Activated T-helper 17 cell treated with anti-CD3 and anti-CD28 coated beads, Interleukin-2, amount 50 U/mL, for 72 hours (primary cell): Measurements from ENCODE around the gene TFCP2. TPM values are rescaled to one million over a fixed set of nuclear protein-coding genes. Genes with fewer than 3 reads are reported as not detected.
A peak's percentile ranks its signal among the peaks of the same experiment; 100 is the strongest.

ENCODE experiments used
- ATAC-seq: fragments of 150-1000 bp; cut with Tn5 transposase; replicated peaks from 2 replicates; pipeline ENCODE4 v1.10.0; 2021; ENCODE audit warnings: mild to moderate bottlenecking, moderate library complexity
- H3K27ac Mint-ChIP-seq: one replicate; pipeline ENCODE4 v1.8.0; 2022; ENCODE audit warnings: mixed read lengths
- H3K27me3 Mint-ChIP-seq: one replicate; pipeline ENCODE4 v1.8.0; 2022; ENCODE audit warnings: mixed read lengths
- H3K36me3 Mint-ChIP-seq: one replicate; pipeline ENCODE4 v1.8.0; 2022; ENCODE audit warnings: low read depth, mild to moderate bottlenecking, mixed read lengths
- H3K4me1 Mint-ChIP-seq: one replicate; pipeline ENCODE4 v1.8.0; 2022; ENCODE audit warnings: mixed read lengths
- H3K4me3 Mint-ChIP-seq: one replicate; pipeline ENCODE4 v1.8.0; 2022; ENCODE audit warnings: mild to moderate bottlenecking, mixed read lengths
- H3K9me3 Mint-ChIP-seq: one replicate; pipeline ENCODE4 v1.8.0; 2022; ENCODE audit warnings: mixed read lengths
- total RNA-seq, 2 donors: library from RNA; stranded (reverse); gene quantifications; one replicate each; pipeline ENCODE4 v1.2.3, GENCODE V29; 2022

Gene TFCP2
- total RNA-seq, 2 donors from 2014 or later: 30.4 to 30.7 TPM

- Mint-ChIP-seq H3K9me3 (no peaks in the 10 kb centered on the region), H3K27me3 (no peaks in the 10 kb centered on the region), H3K4me3 (no peak overlapping the region), H3K4me1 (peaks cover 6% of the 10 kb centered on the region), H3K36me3 (peaks cover 77% of the 10 kb centered on the region), H3K27ac (peak overlapping the region; percentile 43)
- ATAC-seq: no peak
These were observed 101.3 kb downstream of the TFCP2 start for GRCh38 chr12:51071663-51072062.

DNA sequence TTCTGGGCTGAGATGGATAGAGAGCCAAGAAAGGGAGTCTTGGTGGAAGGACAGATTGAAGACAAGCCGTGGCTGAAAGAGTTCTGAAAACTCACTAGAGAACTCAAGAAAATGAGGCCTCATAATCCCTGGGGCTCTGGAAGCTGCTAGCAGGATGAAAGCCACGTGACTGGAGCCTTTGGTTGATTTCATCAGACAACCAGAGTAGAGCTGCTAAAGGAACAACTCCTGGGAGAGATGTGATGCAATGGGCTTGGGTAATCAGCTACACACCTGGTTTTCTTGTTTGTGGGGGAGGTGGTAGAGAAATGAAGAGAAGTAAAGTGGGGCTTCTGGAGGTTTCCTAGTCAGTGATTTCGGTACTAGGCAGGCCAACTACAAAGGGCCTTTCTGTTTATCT, 102.9 kb downstream of the TFCP2 start:
- no peaks in the 10 kb centered on the region for H3K27me3 Mint-ChIP-seq
- no peak overlapping the region for H3K27ac Mint-ChIP-seq
- no peaks in the 10 kb centered on the region for H3K9me3 Mint-ChIP-seq
- H3K4me1 Mint-ChIP-seq: no peaks in the 10 kb centered on the region
- no peak for ATAC-seq
- no peak overlapping the region for H3K4me3 Mint-ChIP-seq
- peaks cover 93% of the 10 kb centered on the region for H3K36me3 Mint-ChIP-seq

DNA sequence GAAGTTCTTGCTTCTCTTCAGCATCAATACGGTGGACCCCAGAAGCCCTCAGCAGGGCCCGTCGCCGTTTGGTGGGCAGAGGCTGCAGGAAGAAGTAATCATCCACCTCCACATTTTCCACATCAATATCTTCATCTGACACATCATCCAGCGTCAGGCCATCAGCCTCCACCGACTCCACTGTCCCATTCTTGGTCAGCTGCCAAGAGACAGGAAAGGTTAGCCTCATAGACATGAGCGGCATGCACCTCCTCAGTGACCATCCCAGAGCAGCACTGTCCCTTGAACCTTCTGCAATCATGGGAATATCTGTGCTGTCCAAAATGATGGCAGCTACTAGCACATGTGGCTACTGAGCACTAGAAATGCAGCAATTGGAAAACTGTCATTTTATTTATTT, 105.2 kb downstream of the TFCP2 start:
- H3K4me3 Mint-ChIP-seq: no peak overlapping the region
- peaks cover 97% of the 10 kb centered on the region for H3K36me3 Mint-ChIP-seq
- no peak overlapping the region for H3K27ac Mint-ChIP-seq
- no peaks in the 10 kb centered on the region for H3K27me3 Mint-ChIP-seq
- no peaks in the 10 kb centered on the region for H3K4me1 Mint-ChIP-seq
- no peaks in the 10 kb centered on the region for H3K9me3 Mint-ChIP-seq
- no peak for ATAC-seq

DNA sequence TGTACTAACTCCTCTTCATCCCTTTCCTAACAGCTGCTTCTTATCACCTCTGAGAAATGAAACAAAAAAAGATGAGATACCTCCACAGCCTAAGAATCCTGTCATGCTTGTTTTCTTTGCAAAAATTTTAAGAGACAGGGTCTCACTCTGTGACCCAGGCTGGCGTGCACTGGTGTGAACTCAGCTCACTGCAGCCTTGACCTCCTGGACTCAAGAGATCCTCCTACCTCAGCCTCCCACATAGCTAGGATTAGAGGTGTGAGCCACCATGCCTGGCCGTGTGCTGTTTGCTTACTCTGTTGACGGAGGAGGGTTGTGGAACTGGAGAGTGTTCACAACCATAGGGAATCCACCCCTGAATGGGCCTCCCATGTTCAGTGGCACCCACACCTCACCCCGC, 105.7 kb downstream of the TFCP2 start:
- Mint-ChIP-seq H3K27me3 (no peaks in the 10 kb centered on the region), H3K9me3 (no peaks in the 10 kb centered on the region), H3K27ac (peak overlapping the region; percentile 25), H3K4me3 (no peak overlapping the region), H3K4me1 (no peaks in the 10 kb centered on the region), H3K36me3 (peaks cover 97% of the 10 kb centered on the region)
- ATAC-seq: no peak

GRCh38 chr12:51065530-51065929, 107.4 kb downstream of the TFCP2 start:
- Mint-ChIP-seq H3K4me3 (no peak overlapping the region), H3K36me3 (peaks cover 97% of the 10 kb centered on the region), H3K4me1 (no peaks in the 10 kb centered on the region), H3K27ac (no peak overlapping the region), H3K27me3 (no peaks in the 10 kb centered on the region), H3K9me3 (no peaks in the 10 kb centered on the region)
- no peak for ATAC-seq

DNA sequence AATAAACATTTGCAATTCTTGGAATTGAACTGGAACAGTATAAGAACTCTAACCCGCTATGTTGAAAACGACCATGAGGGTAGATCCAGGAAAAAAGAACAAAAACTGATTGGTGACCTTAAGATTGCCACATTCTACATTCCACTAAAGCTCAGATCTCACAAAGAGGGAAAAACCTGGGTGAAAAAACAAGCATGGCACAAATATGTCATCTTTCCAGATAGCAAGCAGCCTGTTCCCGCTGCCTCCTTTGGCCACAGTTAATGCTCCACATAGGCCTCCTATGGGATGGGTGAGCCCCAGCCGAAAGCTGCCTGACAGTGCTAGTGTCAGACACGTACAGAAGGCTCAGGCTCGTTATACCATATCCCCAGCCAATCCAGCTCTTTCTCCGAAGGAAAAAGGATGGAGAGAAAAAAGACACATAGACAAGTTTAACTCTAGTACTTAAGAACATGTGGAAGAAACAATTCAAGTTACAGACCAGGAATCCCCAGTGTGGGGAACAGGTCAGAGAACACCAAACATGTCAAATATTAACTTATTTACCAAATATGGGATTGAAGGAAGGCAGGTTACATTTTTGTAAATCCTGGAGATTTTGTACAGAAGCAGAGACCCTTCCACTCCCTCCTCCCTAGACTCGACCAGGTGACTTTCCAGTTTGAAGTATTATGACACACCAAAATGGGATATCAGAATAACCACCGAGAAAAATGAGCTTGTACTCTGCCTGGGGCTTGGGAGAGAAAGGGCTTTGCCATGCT, 110.1 kb downstream of the TFCP2 start:
- Mint-ChIP-seq H3K4me3 (no peak overlapping the region), H3K36me3 (peaks cover 100% of the 10 kb centered on the region), H3K4me1 (no peaks in the 10 kb centered on the region), H3K9me3 (no peaks in the 10 kb centered on the region), H3K27me3 (no peaks in the 10 kb centered on the region), H3K27ac (peak overlapping the region; percentile 26)
- ATAC-seq: no peak

DNA sequence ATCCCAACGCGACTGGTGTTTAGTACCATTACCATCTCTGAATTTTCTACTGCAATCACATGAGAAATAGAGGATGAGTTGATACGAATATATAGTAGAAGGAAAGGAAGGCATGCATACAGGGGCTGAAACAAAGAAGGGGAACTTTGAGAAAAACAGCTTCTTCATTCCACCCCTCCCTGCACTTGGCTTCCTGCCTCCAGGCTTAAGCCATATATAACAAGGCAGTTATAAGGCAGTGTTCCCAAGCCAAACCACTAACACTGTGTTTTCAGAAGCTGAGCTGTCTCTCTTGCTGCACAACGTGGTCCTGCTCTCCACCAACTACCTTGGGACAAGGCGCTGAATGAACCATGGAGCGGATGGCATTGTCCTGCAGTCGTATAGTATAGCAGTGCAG, 113.8 kb downstream of the TFCP2 start:
- Mint-ChIP-seq H3K9me3 (no peaks in the 10 kb centered on the region), H3K4me1 (no peaks in the 10 kb centered on the region), H3K36me3 (peaks cover 100% of the 10 kb centered on the region), H3K27me3 (no peaks in the 10 kb centered on the region), H3K4me3 (no peak overlapping the region), H3K27ac (no peak overlapping the region)
- ATAC-seq: no peak

DNA sequence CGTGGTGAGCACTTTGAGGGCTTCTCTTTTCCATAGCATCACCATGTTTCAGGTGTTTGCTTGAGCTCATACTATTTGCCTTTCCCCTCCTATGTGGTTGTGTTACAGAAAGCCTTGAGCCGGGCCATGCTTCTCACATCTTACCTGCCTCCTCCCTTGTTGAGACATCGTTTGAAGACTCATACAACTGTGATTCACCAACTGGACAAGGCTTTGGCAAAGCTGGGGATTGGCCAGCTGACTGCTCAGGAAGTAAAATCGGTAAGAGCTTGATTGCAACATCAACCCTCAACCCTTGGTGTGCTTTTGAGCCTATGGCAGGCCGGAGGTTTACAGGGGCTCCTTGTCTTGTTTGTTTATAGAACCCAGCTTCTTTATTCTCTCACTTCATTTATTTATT, 116.7 kb downstream of the TFCP2 start:
- Mint-ChIP-seq H3K9me3 (no peaks in the 10 kb centered on the region), H3K4me3 (no peak overlapping the region), H3K27me3 (no peaks in the 10 kb centered on the region), H3K27ac (no peak overlapping the region), H3K4me1 (peaks cover 7% of the 10 kb centered on the region), H3K36me3 (peaks cover 100% of the 10 kb centered on the region)
- no peak for ATAC-seq

DNA sequence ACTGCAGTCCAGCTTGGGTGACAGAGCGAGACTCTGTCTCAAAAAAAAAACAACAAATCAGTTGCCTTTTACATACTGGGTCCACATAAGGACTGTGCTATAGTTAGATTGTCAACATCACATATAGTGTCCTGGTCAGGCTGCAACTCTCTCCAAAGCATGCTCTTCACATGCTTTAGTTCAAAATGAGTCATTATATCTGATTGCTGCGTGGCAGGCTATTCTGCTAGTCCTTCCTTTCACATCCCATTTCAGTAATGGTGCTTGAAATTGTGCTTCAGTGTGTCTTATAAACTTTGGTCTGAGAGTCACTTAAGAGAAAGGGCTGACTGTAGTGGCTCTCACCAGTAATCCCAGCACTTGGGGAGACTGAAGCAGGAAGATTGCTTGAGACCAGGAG, 117.9 kb downstream of the TFCP2 start:
- Mint-ChIP-seq H3K27me3 (no peaks in the 10 kb centered on the region), H3K4me1 (peaks cover 7% of the 10 kb centered on the region), H3K27ac (no peak overlapping the region), H3K9me3 (no peaks in the 10 kb centered on the region), H3K36me3 (peaks cover 96% of the 10 kb centered on the region), H3K4me3 (no peak overlapping the region)
- no peak for ATAC-seq

GRCh38 chr12:51051787-51052186, 121.1 kb downstream of the TFCP2 start:
- peaks cover 16% of the 10 kb centered on the region for H3K4me1 Mint-ChIP-seq
- H3K27ac Mint-ChIP-seq: peak overlapping the region; percentile 56
- H3K4me3 Mint-ChIP-seq: peak overlapping the region; percentile 4
- H3K36me3 Mint-ChIP-seq: peaks cover 86% of the 10 kb centered on the region
- no peaks in the 10 kb centered on the region for H3K9me3 Mint-ChIP-seq
- H3K27me3 Mint-ChIP-seq: no peaks in the 10 kb centered on the region
- no peak for ATAC-seq

- Mint-ChIP-seq H3K36me3 (peaks cover 63% of the 10 kb centered on the region), H3K27me3 (no peaks in the 10 kb centered on the region), H3K4me3 (peak overlapping the region; percentile 98), H3K4me1 (peaks cover 16% of the 10 kb centered on the region), H3K27ac (peak overlapping the region; percentile 95), H3K9me3 (no peaks in the 10 kb centered on the region)
- no peak for ATAC-seq
These were observed 123.4 kb downstream of the TFCP2 start for GRCh38 chr12:51049525-51049924.

DNA sequence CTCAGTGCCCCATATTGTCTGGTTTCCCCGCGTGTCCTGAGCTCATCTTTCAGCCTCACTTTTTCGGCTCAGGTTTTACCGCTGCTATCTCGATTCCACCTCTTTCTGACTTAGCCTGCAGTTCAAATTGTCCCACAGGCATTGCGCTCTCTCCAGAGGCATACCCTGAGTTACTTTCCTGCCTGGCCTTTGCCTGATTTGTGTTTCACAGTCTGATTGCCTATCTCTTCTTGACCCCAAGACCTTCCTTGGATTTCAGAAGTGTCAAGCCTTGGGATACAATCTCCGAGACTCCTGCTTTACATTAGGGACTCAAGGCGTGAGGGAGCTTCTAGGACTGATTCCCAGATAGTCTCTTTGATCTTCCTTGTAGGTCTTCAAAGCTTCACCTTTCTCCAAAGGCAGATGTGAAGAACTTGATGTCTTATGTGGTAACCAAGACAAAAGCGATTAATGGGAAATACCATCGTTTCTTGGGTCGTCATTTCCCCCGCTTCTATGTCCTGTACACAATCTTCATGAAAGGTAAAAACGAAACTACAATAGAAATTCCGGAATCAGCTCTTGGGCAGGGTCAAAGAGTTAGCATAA, 124.2 kb downstream of the TFCP2 start:
- no peak for ATAC-seq
- H3K4me1 Mint-ChIP-seq: peaks cover 16% of the 10 kb centered on the region
- H3K27me3 Mint-ChIP-seq: no peaks in the 10 kb centered on the region
- H3K9me3 Mint-ChIP-seq: no peaks in the 10 kb centered on the region
- peaks cover 55% of the 10 kb centered on the region for H3K36me3 Mint-ChIP-seq
- peak overlapping the region; percentile 95 for H3K27ac Mint-ChIP-seq
- H3K4me3 Mint-ChIP-seq: peak overlapping the region; percentile 98

GRCh38 chr12:51047655-51048540, 125.0 kb downstream of the TFCP2 start, which contains the start of gene LETMD1:
TSS of gene LETMD1 (plus strand) at chr12:51048327. CDS start at chr12:51048357, 30 bp downstream.
- Mint-ChIP-seq H3K9me3 (no peaks in the 10 kb centered on the region), H3K4me3 (peak within 1 kb of the TSS; percentile 98), H3K36me3 (peaks cover 47% of the 10 kb centered on the region), H3K27ac (peak within 1 kb of the TSS; percentile 95), H3K27me3 (no peaks in the 10 kb centered on the region), H3K4me1 (peaks cover 16% of the 10 kb centered on the region)
- peak; percentile 98 for ATAC-seq
